IPS DF 4.7 (cell line): ENCODE data around the gene SPRR5.

Experiments
- DNase-seq: peaks from one replicate; pipeline ENCODE4 v3.0.0-alpha.2; 2013; ENCODE audit warnings: low spot score; ENCODE audit errors: extremely low read depth

Gene SPRR5

GRCh38 chr1:152982076-152982475, 35.1 kb downstream of the SPRR5 start:
- DNase-seq = no peak

GRCh38 chr1:152983234-152983633, 36.2 kb downstream of the SPRR5 start:
- DNase-seq = no peak

- DNase-seq = no peak
Measured at GRCh38 chr1:152983743-152984142, 36.7 kb downstream of the SPRR5 start, which contains the start of gene SPRR1A. TSS of gene SPRR1A (plus strand) at chr1:152984081. CDS start at chr1:152985231, 1,150 bp downstream.

- DNase-seq = no peak
Measured at GRCh38 chr1:152986578-152986977, 39.6 kb downstream of the SPRR5 start.

- no peak for DNase-seq
Measured at GRCh38 chr1:152993186-152993585, 46.2 kb downstream of the SPRR5 start.

- no peak for DNase-seq
Measured at GRCh38 chr1:152995842-152996241, 48.8 kb downstream of the SPRR5 start.

- no peak for DNase-seq
Measured at GRCh38 chr1:152996633-152997400, 49.8 kb downstream of the SPRR5 start.

- no peak for DNase-seq
Measured at GRCh38 chr1:152997901-152998300, 50.9 kb downstream of the SPRR5 start.

GRCh38 chr1:152998476-152998875, 51.5 kb downstream of the SPRR5 start:
- no peak for DNase-seq
